Right atrium auricular region (tissue), 2 donors: ENCODE measurements around the gene ATP5PB. TPM values are rescaled to one million over a fixed set of nuclear protein-coding genes. Genes with fewer than 3 reads are reported as not detected.

Source experiments
- DNase-seq: peaks from one replicate; pipeline ENCODE4 v3.0.0-alpha.2; 2019; ENCODE audit warnings: low spot score
- H3K27ac ChIP-seq, 2 donors: fragments of 200-600 bp; sonication (generic); 1 replicate in 1 of 2; 2 replicates in 1 of 2; pipeline ENCODE4 v1.5.1; 2016 to 2019
- H3K27me3 ChIP-seq, 2 donors: fragments of 200-600 bp; sonication (generic); one replicate each; pipeline versions ENCODE4 v1.5.1 to v1.6.0; 2017 to 2019
- H3K36me3 ChIP-seq: fragments of 200-600 bp; sonication (generic); one replicate; pipeline ENCODE4 v1.5.1; 2016
- H3K4me1 ChIP-seq, 2 donors: fragments of 200-600 bp; sonication (generic); one replicate each; pipeline versions ENCODE4 v1.5.1 to v1.6.0; 2017 to 2019
- H3K4me3 ChIP-seq, 2 donors: fragments of 200-600 bp; sonication (generic); 1 replicate in 1 of 2; 2 replicates in 1 of 2; pipeline ENCODE4 v1.5.1; 2017 to 2019; ENCODE audit warnings: mild to moderate bottlenecking in 1 of 2, moderate library complexity in 1 of 2
- H3K9me3 ChIP-seq, 2 donors: fragments of 200-600 bp; sonication (generic); one replicate each; pipeline ENCODE4 v1.5.1; 2019
- total RNA-seq, 2 donors: library from RNA; depleted of rRNA; stranded (reverse); fragments of >200 nt; gene quantifications; one replicate each; pipeline ENCODE4 v1.1.0, GENCODE V29; 2016
- TF ChIP-seq, protein P1 (sequence below), 2 donors: fragments of 200-600 bp; sonication (generic); IDR thresholded peaks; one replicate each; pipeline ENCODE4 v1.5.1; 2019; ENCODE audit warnings: antibody characterized with exemption in 2 of 2

ATP5PB gene
- total RNA-seq, 2 donors from 2014 or later: 297 to 429 TPM

DNA sequence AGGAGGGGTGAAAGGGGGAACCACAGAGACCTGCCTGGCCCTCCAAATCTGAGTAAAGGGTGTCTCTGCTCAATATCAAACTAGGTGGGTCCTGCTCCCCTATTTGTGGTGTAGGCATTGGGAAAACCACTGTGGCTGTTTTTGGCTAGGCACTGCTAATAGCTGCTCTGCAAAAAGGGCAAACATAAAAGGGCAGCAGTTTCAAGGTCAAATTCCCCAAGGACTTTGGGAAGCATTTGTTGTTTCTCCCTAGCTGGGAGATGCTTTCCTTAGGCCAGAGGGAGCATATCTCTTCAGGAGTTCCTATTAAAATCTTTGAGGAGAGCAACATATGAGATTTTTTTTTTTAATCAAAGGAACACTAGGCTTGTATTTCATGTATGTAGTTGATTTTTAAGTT is 26.9 kb downstream of the ATP5PB start:
- TF ChIP-seq, protein P1, sequence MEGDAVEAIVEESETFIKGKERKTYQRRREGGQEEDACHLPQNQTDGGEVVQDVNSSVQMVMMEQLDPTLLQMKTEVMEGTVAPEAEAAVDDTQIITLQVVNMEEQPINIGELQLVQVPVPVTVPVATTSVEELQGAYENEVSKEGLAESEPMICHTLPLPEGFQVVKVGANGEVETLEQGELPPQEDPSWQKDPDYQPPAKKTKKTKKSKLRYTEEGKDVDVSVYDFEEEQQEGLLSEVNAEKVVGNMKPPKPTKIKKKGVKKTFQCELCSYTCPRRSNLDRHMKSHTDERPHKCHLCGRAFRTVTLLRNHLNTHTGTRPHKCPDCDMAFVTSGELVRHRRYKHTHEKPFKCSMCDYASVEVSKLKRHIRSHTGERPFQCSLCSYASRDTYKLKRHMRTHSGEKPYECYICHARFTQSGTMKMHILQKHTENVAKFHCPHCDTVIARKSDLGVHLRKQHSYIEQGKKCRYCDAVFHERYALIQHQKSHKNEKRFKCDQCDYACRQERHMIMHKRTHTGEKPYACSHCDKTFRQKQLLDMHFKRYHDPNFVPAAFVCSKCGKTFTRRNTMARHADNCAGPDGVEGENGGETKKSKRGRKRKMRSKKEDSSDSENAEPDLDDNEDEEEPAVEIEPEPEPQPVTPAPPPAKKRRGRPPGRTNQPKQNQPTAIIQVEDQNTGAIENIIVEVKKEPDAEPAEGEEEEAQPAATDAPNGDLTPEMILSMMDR (IDR thresholded peaks at IDR 0.05): no peak
- peaks cover 4% of the 10 kb centered on the region for H3K36me3 ChIP-seq
- H3K9me3 ChIP-seq: no peaks in the 10 kb centered on the region
- H3K27me3 ChIP-seq: no peaks in the 10 kb centered on the region
- peaks cover 0 to 34% of the 10 kb centered on the region in 2 donors for H3K4me1 ChIP-seq
- DNase-seq: no peak
- no peak overlapping the region for H3K4me3 ChIP-seq
- H3K27ac ChIP-seq: peak overlapping the region in 1 of 2 donors; percentile 25

- Histone ChIP-seq H3K4me1 (peaks cover 0 to 36% of the 10 kb centered on the region in 2 donors), H3K27ac (peak overlapping the region in 1 of 2 donors; percentile 25), H3K36me3 (no peaks in the 10 kb centered on the region)
Measured at GRCh38 chr1:111476761-111477309, 27.6 kb downstream of the ATP5PB start.

DNA sequence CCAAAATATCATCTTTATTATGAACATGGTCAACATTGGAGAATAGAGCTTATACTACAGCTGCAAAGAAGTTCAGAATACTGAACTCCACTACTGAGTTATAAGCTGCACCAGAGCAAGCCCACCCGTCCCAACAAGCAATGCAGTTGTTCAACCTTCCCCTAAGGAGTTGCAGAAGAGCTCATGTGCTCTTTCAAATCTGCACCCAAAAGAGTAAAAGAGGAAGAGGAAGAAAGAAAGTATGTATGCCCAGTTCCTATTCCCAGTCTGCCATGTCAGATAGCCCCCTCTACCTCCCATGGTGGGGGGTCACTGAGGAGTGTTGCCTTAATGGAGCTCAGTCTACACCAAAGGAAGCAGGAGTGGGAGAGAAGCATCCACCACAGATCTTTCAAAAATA is 31.4 kb downstream of the ATP5PB start:
- Histone ChIP-seq H3K27ac (no peak overlapping the region), H3K27me3 (no peaks in the 10 kb centered on the region), H3K36me3 (no peaks in the 10 kb centered on the region), H3K9me3 (no peaks in the 10 kb centered on the region), H3K4me3 (no peak overlapping the region), H3K4me1 (peaks cover 0 to 32% of the 10 kb centered on the region in 2 donors)
- TF ChIP-seq, protein P1 (IDR thresholded peaks at IDR 0.05): no peak
- DNase-seq: no peak

More at GRCh38 chr1:111476761-111477309, 27.6 kb downstream of the ATP5PB start:
- Histone ChIP-seq H3K27me3 (no peaks in the 10 kb centered on the region), H3K4me3 (no peak overlapping the region), H3K9me3 (no peaks in the 10 kb centered on the region)
- TF ChIP-seq, protein P1 (IDR thresholded peaks at IDR 0.05): no peak
- no peak for DNase-seq

GRCh38 chr1:111481387-111482221 is 32.3 kb downstream of the ATP5PB start:
- TF ChIP-seq, protein P1 (IDR thresholded peaks at IDR 0.05): peak; percentile 55 to 77
- Histone ChIP-seq H3K36me3 (no peaks in the 10 kb centered on the region), H3K4me3 (no peak overlapping the region), H3K4me1 (peaks cover 0 to 23% of the 10 kb centered on the region in 2 donors), H3K9me3 (no peaks in the 10 kb centered on the region), H3K27me3 (no peaks in the 10 kb centered on the region), H3K27ac (no peak overlapping the region)
- DNase-seq: peak; percentile 84

DNA sequence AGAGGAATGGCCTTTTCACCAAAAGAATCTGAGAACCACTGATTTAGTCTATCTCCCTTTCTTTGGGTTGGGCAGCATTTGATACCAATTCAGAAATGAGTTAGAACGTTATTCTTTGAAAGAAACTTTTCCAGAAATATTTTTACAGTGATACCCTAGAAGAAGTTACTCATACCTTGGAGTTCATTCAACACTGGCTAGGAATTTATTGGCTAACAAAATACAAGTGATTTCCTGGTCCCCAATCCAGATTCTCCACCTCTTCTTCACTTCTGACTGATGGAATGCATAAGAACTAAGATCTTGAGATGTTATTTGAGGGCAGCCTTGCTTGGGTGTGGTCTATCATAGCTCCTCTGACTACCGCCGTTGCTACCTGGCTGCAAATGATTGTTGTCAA is 33.9 kb downstream of the ATP5PB start:
- DNase-seq: no peak
- peaks cover 0 to 14% of the 10 kb centered on the region in 2 donors for H3K4me1 ChIP-seq
- no peak overlapping the region for H3K4me3 ChIP-seq
- no peaks in the 10 kb centered on the region for H3K36me3 ChIP-seq
- H3K27ac ChIP-seq: no peak overlapping the region
- TF ChIP-seq, protein P1 (IDR thresholded peaks at IDR 0.05): no peak
- H3K9me3 ChIP-seq: no peaks in the 10 kb centered on the region
- no peaks in the 10 kb centered on the region for H3K27me3 ChIP-seq
